HG02642 (cell line): ENCODE results near the gene TRANK1.
"Not testable (repeated sequence)": the region's sequence is repeated elsewhere in the genome, so short reads cannot be mapped to it uniquely, and the experiment has no call there.

Experiments
- ATAC-seq: cut with Tn5 transposase; IDR thresholded peaks from one replicate; pipeline ENCODE4 v1.9.1; 2021; ENCODE audit warnings: mild to moderate bottlenecking; ENCODE audit not compliant: unreplicated experiment, poor library complexity

Gene TRANK1

DNA sequence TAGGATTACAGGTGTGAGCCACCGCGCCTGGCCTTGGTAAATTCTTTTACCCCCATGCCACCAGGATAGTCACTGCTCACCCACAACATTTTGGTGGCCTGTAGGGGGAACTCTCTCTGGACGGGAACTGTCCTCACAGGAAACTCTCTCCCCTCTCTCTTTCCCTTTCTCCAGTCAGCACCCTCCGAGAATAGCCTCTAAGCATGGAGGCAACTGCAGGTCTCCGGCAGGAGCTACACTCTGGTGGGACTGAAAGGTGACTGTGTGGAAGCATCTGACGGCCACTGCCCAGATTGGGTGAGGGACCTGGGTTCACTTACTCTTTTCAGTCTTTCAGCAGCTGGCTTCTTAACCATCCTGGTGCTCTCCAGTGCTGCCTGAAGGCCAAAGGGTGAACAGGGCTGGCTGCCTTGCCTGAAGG lies 21.3 kb downstream of the TRANK1 start:
- ATAC-seq = no peak

DNA sequence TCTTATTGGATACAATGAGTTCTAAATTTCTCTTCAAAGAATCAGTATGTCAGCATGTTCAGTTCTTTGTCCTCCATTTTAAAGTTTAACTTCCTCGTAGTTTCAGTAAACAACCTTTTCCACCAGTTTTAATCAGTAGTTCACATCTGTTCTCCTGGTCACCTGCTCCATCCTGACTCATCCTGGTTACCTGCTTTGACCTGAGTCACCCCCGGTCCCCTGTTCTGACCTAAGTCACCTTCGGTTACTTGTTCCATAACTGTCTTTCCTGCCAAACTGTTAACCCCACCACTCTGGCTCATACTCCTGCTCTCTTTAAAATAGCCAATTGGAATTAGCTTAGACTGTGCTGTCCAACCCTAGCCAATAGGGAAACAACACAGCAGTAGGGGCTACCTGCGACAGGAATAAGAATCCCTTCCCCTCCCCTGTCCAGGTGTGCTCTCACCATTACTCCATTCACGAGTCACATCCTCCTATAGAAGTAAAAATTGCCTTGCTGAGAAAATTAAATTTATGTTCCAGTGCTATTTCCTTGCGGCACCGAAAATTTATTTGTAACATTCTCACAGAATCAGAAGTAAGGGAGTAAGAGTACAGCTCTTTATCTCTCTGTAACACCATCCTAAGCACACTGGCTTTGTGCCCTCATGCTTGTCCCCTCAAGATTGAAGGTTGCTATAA lies 23.8 kb downstream of the TRANK1 start:
- no peak for ATAC-seq

DNA sequence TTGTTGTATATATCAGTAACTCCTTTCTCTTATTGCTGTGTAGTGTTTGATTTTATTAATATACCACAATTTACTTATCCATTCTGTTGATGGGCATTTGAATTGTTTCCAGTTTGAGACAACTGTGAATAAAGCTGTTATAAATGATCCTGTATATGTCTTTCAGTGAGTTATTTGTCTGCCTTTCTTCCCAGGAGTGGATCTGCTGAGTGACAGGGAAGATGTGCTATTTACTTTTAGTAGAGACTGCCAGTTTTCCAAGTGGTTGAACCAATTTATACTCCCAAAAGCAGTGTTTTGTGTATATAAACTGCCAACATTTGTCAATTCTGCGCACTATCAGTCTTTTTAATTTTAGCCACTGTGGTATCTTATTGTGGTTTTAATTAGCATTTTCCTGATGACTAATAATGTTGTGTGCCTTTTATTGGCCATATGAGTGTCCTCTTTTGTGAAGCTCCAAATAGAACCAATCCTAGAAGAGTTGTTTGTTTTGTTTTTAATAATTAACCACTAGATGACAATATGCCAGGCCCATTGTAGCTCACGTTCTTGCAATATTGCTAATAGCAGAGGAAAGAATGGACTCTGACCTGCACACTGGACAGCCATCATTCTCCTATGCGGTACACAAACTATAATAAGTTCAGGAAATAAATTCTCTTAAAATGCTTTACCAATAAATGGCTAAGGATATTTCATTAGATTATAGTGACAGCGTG lies 25.3 kb downstream of the TRANK1 start:
- no peak for ATAC-seq

DNA sequence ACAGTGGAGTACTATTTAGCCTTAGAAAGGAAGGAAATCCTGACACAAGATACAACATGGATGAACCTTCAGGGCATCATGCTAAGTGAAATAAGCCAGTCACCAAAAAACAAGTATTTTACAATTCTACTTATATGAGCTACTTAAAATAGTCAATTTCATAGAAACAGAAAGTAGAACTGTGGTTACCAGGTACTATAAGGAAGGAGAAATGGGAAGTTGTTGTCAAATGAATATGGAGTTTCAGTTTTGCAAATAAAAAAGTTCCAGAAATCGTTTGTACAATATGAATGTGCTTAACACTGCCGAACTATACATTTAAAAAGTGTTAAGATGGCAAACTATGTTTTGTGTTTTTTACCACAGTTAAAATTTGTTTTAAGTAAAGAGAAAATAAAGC lies 26.8 kb downstream of the TRANK1 start:
- peak; percentile 86 for ATAC-seq

DNA sequence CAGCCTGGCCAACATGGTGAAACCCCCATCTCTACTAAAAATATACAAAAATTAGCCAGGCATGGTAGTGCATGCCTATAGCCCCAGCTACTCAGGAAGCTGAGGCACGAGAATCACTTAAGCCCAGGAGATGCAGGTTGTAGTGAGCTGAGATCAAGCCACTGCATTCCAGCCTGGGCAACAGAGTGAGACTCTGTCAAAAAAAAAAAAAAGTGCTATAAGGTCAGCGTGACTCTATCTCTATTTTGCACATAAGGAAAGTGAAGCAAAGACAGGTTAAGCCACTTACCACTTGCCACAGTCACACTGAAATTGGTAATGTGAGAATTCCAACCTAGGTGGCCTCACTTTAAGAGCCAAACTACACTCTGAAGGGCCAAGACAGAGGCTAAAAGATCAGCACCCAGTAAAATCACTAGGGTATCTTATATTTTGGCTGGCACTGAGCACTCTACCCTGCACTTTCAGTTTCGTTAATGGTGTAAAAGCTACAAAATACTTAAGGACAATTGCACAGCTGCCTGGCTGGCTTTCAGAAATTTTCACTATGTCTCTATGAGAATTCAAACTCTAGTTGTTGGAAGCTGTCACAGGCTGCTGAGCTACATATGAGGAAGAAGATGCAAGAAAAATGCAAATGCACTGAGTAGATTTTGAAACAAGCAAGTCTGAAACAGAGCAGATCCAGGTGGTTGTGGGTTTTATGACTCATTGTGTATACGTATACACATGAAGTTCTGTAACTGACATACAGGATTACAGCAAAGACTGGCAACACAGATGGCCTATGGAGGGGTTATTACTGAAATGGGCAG lies 32.7 kb downstream of the TRANK1 start:
- peak; percentile 94 for ATAC-seq

GRCh38 chr3:36909666-36910065 lies 35.2 kb downstream of the TRANK1 start:
- no peak for ATAC-seq

DNA sequence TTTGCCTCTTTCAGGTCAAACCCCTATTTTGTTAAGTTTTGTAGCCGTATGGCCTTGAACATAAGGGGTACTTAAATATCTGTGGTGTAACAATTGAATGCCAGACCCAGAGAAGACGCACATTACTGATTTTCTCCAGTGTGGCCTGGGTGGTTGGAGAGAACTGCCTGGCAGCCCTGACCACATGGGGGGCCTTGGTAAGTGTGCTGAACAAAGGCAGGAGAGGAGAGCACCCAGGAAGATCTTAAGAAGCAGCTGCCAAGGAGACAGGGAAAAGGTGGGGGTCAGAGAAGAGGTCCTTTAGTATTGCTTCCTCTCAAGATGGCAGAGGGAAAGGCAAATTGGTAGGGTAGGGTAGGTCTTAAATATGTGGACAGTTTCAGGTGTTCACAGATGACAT lies 35.7 kb downstream of the TRANK1 start:
- ATAC-seq = no peak

GRCh38 chr3:36908647-36909180 lies 36.1 kb downstream of the TRANK1 start:
- no peak for ATAC-seq

DNA sequence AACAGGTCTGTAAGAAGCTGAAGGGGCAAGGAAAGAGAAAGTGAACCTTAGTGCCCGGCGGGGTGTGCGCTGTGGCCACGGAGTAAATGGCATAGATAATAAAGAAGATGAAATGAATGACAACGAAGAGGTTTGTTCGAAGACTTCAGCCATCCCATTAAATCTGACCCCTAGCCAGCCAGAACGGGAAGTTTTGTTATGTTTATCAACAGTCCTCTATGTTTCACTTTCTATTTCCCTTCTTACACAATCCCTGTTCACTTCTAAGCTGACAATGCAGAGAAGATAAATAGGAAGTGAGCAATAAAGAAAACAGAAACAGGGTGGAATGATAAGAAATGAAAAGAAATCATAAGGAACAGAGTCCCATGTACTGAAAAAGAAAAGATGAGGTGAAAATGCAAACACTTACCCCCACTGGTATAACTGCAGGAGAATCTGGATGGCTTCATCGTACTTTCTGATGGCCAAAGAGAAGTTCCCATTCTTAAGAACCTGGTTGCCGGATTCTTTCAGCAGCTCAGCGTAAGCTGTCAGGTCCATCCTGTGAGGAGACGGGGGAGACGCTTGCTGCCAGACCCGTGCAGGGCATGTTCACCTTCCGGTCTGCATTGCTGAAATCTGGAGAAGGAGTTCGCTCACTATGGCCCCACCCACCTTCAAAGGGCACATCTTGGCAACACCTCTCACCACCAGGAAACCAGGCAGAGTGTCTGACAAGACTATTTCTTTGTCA lies 36.8 kb downstream of the TRANK1 start:
- peak; percentile 26 for ATAC-seq

DNA sequence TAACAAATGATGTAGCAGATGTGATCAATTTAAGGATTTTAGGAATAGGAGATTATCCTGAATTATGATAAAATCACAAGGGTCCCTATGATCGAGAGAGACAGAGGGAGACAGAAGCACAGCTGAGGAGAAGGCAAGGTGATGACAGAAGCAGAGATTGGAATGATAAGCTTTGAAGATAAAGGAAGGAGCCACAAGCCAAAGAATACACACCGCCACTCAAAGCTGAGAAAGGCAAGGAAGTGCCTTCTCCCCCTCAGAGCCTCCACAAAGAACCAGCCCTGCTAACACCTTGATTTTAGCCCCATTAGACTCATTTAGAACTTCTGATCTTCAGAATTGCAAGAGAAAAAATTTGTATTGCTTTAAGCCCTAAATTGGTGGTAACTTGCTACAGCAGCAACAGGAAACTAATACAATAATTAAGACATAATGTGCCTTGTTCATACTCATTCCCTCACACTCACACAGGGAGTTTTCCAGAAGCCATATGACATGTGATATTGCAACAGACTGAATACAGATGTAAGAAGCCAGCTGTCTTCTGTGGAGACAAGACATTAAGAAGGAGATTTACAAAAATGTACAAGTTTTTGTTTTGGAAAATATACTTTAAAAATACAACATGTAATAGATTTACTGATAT lies 38.2 kb downstream of the TRANK1 start:
- ATAC-seq = no peak

GRCh38 chr3:36905545-36905944 lies 39.3 kb downstream of the TRANK1 start:
- no peak for ATAC-seq

DNA sequence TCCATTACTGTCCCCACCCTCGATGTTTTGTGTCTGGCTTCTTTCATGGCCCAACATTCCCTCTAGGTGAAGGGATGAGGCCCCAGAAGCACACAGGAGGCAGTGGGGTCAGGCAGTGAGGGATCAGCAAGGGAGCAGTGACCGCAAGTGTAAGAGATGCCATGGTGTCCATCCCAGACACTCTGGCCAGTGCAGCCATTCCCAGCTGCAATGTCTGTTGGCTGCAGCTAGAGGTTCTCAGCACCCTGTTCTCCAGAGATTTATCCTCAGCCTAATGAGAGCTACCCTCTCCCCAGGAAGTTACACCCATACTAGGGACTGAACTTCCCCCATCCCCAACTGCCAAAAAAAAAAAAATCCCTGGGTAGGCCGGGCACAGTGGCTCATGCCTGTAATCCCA lies 40.2 kb downstream of the TRANK1 start:
- ATAC-seq = no peak

DNA sequence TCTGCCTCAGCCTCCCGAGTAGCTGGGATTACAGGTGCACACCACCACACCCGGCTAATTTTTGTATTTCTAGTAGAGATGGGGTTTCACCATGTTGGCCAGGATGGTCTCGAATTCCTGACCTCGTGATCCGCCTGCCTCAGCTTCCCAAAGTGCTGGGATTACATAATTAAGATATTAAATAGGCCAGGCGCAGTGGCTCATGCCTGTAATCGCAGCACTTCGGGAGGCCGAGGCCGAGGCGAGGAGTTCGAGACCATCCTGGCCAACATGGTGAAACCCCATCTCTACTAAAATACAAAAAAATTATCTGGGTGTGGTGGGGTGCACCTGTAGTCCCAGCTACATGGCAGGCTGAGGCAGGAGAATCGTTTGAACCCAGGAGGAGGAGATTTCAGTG lies 40.8 kb downstream of the TRANK1 start:
- ATAC-seq = not testable (repeated sequence)

- no peak for ATAC-seq
Measured at GRCh38 chr3:36903119-36903882, 41.6 kb downstream of the TRANK1 start.

DNA sequence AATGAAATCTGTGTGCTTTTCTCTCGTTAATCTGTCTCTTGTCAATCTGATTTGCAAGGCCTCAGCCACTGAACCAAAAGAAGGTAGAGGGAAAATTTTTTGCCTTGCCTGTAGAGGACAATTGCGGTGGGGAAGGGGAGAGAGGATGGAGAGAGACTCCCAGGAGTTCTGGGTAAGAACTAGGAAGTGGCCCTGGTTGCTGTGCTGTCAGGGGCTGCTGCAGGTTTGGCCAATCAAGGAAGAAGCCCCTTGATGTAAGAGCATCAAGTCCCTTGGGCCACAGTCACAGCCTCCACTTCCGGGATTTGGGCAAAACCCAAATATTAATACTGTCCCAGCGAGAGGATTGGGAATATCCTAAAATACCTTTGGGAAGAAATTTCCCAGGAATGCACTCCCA lies 43.3 kb downstream of the TRANK1 start:
- ATAC-seq = no peak

GRCh38 chr3:36900474-36901443 lies 44.1 kb downstream of the TRANK1 start:
- ATAC-seq = no peak

GRCh38 chr3:36895496-36896409 lies 49.1 kb downstream of the TRANK1 start:
- ATAC-seq = no peak
